ENCODE results near the gene ITGB1BP2.

- TF ChIP-seq, protein P1, sequence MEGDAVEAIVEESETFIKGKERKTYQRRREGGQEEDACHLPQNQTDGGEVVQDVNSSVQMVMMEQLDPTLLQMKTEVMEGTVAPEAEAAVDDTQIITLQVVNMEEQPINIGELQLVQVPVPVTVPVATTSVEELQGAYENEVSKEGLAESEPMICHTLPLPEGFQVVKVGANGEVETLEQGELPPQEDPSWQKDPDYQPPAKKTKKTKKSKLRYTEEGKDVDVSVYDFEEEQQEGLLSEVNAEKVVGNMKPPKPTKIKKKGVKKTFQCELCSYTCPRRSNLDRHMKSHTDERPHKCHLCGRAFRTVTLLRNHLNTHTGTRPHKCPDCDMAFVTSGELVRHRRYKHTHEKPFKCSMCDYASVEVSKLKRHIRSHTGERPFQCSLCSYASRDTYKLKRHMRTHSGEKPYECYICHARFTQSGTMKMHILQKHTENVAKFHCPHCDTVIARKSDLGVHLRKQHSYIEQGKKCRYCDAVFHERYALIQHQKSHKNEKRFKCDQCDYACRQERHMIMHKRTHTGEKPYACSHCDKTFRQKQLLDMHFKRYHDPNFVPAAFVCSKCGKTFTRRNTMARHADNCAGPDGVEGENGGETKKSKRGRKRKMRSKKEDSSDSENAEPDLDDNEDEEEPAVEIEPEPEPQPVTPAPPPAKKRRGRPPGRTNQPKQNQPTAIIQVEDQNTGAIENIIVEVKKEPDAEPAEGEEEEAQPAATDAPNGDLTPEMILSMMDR (IDR thresholded peaks at IDR 0.05): no peak
- TF ChIP-seq POLR2A (IDR thresholded peaks at IDR 0.05): no peak
These were observed 3.4 kb upstream of the ITGB1BP2 start for GRCh38 chrX:71298119-71298518.

Measured in lower leg skin (tissue), 3 donors.